Suprapubic skin (tissue), 4 donors: ENCODE data around the gene SPTAN1.

Experiments
- CTCF ChIP-seq, 2 donors: fragments of 200-600 bp in 1 of 2; fragments of 450-650 bp in 1 of 2; sonication (generic) in 1 of 2; IDR thresholded peaks; one replicate each; pipeline ENCODE4 v1.5.1; 2016 to 2019; ENCODE audit warnings: antibody characterized with exemption in 2 of 2, mild to moderate bottlenecking in 1 of 2, moderate library complexity in 1 of 2
- EP300 ChIP-seq: sonication (generic); formaldehyde crosslinking; IDR thresholded peaks from one replicate; pipeline ENCODE4 v1.6.1; 2017; ENCODE audit warnings: antibody characterized with exemption
- POLR2A ChIP-seq, 2 donors: fragments of 450-650 bp; IDR thresholded peaks; one replicate each; pipeline ENCODE4 v1.6.1; 2017; ENCODE audit warnings: antibody characterized with exemption in 2 of 2, mild to moderate bottlenecking in 2 of 2, moderate library complexity in 2 of 2
- POLR2AphosphoS5 ChIP-seq, 3 donors: sonication (generic); formaldehyde crosslinking; IDR thresholded peaks; one replicate each; pipeline ENCODE4 v1.6.1; 2017; ENCODE audit warnings: antibody characterized with exemption in 3 of 3

- TF ChIP-seq CTCF (IDR thresholded peaks at IDR 0.05) (no peak), POLR2AphosphoS5 (IDR thresholded peaks at IDR 0.05) (no peak), POLR2A (IDR thresholded peaks at IDR 0.05) (no peak), EP300 (no peak)
These were observed 58.5 kb downstream of the SPTAN1 start for GRCh38 chr9:128610897-128611296.
